HG02642 (cell line): ENCODE measurements around the gene ABCA9.
"Not testable (repeated sequence)": the region's sequence is repeated elsewhere in the genome, so short reads cannot be mapped to it uniquely, and the experiment has no call there.

Experiments
- ATAC-seq: cut with Tn5 transposase; IDR thresholded peaks from one replicate; pipeline ENCODE4 v1.9.1; 2021; ENCODE audit warnings: mild to moderate bottlenecking; ENCODE audit not compliant: unreplicated experiment, poor library complexity

The ABCA9 gene

DNA sequence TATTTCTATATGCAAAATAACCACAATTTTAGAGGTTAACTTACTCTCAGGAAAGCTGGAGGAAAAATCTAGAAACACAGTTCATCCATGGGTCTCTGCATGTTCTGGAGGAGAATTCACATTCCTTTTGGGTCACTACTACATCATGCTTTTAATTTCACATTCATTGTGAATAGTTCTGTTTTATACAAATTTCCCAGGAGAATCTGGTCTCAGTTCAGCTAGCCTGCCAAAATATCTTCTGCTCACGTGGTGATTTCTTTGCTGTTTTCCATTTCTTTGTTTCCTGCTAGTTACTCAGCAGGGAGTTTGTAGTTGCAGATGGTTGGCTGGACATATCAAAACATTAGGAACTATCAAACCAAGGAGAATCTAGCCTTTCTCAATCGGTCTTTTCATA lies at the start of gene ABCA9:
Gene ABCA9, minus strand, starts transcription at position 106 of the 400 bp plus-strand sequence. CDS start 9,801 bp downstream, outside the sequence.
- ATAC-seq, result no peak

DNA sequence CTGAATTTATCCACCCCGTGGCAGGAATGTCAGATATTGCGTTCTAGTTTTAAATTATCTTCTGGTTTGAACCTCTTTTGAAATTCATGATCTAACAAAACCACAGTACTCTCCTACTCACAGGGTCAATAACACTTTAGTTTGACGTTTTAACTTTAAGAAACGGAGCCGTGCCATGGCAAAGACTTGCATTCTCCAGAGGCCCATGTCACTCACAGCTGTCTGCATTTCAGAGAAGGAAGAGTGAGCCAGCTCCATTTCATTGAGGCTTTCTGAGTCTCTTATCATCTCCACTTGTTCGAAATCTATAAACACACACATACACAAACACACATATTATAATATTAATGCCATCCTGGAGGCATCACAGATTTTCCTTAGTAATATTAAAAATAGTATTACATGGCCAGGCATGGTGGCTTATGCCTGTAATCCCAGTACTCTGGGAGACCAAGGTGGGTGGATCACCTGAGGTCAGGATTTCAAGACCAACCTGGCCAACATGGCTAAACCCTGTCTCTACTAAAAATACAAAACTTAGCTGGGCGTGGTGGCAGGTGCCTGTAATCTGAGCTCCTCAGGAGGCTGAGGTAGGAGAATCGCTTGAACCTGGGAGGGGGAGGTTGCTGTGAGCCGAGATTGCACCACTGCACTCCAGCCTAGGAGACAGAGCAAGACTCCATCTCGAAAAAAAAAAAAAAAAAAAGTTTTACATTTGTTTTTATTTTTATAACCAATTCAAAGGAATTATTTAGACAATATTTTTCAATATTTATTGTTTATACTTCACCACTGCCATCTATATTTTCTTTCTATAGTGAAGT lies 45.4 kb upstream of the ABCA9 start:
- no peak for ATAC-seq

- ATAC-seq, result no peak
Measured at GRCh38 chr17:69103557-69104233, 43.0 kb upstream of the ABCA9 start.

DNA sequence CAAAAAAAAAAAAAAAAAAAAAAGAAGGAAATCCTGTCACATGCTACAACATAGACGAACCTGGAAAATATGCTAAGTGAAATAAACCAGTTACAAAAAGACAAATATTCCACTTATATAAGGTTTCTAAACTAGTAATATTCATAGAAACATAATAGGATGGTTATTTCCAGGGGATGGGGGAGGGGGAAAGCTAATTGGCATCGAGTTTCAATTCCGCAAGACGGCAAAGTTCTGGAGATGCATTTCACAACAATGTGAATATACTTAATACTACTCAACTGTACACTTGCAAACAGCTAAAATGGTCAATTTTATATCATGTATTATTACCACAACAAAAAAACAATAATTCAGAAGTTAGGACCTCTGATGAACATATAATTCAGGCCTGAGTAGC lies 37.9 kb upstream of the ABCA9 start:
- ATAC-seq, result no peak

- no peak for ATAC-seq
Measured at GRCh38 chr17:69096541-69096940, 35.8 kb upstream of the ABCA9 start.

- no peak for ATAC-seq
Measured at GRCh38 chr17:69093995-69094394, 33.3 kb upstream of the ABCA9 start.

DNA sequence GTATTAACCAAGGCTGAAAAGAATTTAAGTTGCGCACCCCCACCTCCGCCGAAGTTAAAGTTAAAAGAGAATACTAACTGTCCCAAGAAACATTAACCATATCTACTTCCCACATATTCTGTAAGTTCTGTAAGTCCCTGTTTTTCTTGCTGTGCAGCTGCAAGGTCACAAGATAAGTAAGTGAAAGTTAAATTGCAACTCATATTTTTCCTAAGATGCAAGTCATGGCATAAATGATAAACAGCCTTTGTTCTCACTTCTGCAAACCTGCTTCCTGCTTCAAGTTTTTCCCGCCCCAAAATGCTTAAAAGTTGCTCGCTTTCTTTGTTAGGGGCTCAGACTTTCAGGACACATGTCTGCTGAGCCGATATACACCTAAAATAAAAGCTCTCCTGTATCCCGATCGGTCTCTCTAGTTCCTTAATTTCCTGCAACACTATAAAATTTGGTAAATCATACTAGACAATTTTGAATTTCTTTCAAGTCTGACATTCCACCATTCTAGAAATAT lies 32.6 kb upstream of the ABCA9 start:
- no peak for ATAC-seq

- ATAC-seq, result no peak
Measured at GRCh38 chr17:69090365-69090764, 29.6 kb upstream of the ABCA9 start.

DNA sequence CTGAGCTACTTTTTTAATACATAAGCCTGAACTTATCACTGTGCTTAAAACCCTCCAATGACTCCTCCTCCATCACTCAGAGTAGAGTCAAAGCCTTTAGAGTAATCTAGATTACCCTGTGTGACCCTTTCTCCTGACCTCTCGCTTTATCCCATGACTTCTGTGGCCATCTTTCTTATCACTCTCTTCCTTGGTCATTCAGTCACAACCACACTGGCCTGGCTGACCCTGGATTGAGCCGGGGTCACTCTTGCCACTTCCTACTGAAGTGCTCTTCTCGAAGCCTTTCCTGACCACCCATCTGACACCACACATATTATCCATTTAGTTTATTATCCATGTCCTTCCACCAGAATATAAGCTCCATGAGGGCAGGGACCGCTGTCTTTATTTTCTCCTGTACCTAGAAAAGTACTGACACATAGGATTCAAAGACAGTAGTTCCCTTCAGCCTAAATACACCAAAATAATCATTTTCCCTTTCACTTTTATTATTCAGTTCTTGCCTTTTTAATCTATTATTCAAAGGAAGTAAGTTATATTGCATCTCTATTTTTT lies 28.0 kb upstream of the ABCA9 start:
- ATAC-seq, result no peak

DNA sequence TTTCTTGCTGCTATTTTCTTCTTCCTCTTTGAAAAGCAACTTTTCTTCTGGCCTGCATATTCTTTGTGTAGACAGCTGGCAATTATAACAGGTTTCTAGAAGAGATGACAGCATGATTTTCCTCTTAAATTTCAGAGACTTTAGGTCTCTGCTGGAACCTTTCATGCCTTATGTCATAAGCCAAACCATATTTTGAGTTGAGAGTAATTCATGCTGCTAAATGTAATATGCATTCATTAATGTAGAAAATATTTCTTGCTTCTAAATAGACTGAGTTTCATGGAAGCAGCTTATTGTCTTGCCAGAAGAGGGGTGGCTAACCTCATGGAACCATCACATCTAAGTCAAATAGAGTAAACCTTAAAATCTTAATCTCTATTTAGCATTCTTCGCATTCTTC lies 25.9 kb upstream of the ABCA9 start:
- ATAC-seq, result no peak

DNA sequence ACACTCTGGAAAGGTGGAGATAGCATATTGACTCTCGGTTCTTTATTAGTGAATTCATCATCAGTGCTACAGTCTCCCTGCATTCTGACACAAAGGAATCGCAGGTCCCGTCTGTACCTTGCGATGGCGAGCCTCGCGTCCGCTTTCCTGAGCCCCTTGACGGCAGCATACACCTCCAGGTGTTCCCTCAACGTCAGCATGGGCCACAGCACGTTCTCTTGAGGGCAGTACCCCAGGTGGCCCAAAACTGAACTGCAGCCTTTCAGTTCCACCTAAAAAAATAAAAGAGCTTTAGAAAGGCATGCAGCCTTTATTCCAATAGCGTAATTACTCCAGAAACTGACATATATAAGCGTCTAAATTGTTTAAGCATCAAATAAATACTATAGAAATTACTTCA lies 24.2 kb upstream of the ABCA9 start:
- no peak for ATAC-seq

GRCh38 chr17:69082696-69083095 lies 22.0 kb upstream of the ABCA9 start:
- no peak for ATAC-seq

- no peak for ATAC-seq
Measured at GRCh38 chr17:69078864-69079263, 18.1 kb upstream of the ABCA9 start.

GRCh38 chr17:69075823-69076222 lies 15.1 kb upstream of the ABCA9 start:
- ATAC-seq, result no peak

DNA sequence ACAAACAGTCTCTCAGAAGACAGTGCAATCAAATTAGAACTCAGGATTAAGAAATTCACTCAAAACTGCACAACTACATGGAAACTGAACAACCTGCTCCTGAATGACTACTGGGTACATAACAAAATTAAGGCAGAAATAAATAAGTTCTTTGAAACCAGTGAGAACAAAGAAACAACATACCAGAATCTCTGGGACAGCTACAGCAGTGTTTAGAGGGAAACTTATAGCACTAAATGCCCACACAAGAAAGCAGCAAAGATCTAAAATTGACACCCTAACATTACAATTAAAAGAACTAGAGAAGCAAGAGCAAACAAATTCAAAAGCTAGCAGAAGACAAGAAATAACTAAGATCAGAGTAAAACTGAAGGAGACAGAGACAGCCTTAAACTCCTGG lies 12.7 kb upstream of the ABCA9 start:
- not testable (repeated sequence) for ATAC-seq

GRCh38 chr17:69072803-69073256 lies 12.1 kb upstream of the ABCA9 start:
- not testable (repeated sequence) for ATAC-seq

GRCh38 chr17:69071233-69071586 lies 10.5 kb upstream of the ABCA9 start:
- ATAC-seq, result not testable (repeated sequence)

GRCh38 chr17:69070378-69071232 lies 9.9 kb upstream of the ABCA9 start:
- not testable (repeated sequence) for ATAC-seq

- ATAC-seq, result no peak
Measured at GRCh38 chr17:69069226-69069750, 8.6 kb upstream of the ABCA9 start.
